K562 (cell line): ENCODE measurements around the gene MVP. TPM values are rescaled to one million over a fixed set of nuclear protein-coding genes. Genes with fewer than 3 reads are reported as not detected.

Source experiments
- ATAC-seq: fragments of 200-7000 bp; cut with Tn5 transposase; 3 replicates; pipeline ENCODE4 v1.9.1; 2020; ENCODE audit warnings: moderate library complexity
- BruUV-seq: library from RNA; stranded (reverse); fragments of 400-500 nt; replicated peaks from 2 replicates; lab custom pipeline; 2021; lab: Mats Ljungman, UMichigan
- CTCF ChIA-PET: fragments of 300-600 bp; formaldehyde crosslinking; extraction: SDS; loops from one replicate; lab custom pipeline; 2021; ENCODE audit warnings: low intra/inter-chr PET ratio; lab: Yijun Ruan, JAX
- POLR2A ChIA-PET: fragments of 300-600, 350-650 bp; sonication (Branson Sonifier 250); formaldehyde crosslinking; extraction: SDS; loops from one replicate; lab custom pipeline; 2021; ENCODE audit warnings: antibody characterized with exemption, inconsistent platforms; lab: Yijun Ruan, JAX
- DNase-seq, 4 experiments: peaks; one replicate each; pipeline versions ENCODE4 v3.0.0 to v3.0.0-alpha.2; 2011 to 2018; ENCODE audit warnings: low spot score in 3 of 4, mixed read lengths in 3 of 4; ENCODE audit errors: extremely low read depth in 1 of 4
- FAIRE-seq: peaks from 2 replicates; lab custom pipeline; 2011; peaks lifted over from hg19 to GRCh38; lab: Jason Lieb, UNC
- H2AFZ ChIP-seq: 2 replicates; pipeline ENCODE4 v1.6.0; 2011; ENCODE audit warnings: low read depth, low read length, control low read depth, inconsistent platforms
- H3K27ac ChIP-seq: fragments of 200-600 bp; 3 replicates; pipeline ENCODE4 v1.8.0; 2011; ENCODE audit warnings: low read depth, mild to moderate bottlenecking, control low read depth, inconsistent platforms, low read length, moderate library complexity, mixed read lengths; ENCODE audit errors: extremely low read depth
- H3K27me3 ChIP-seq, 2 experiments: fragments of 300-600 bp in 1 of 2; 2 replicates in 1 of 2; 3 replicates in 1 of 2; pipeline versions ENCODE4 v1.6.0 to v1.8.0; 2011; ENCODE audit warnings: inconsistent platforms in 2 of 2, low read length in 2 of 2, mild to moderate bottlenecking in 1 of 2, mixed read lengths in 1 of 2, moderate library complexity in 1 of 2; ENCODE audit not compliant: control insufficient read depth in 2 of 2, insufficient read depth in 2 of 2
- H3K36me3 ChIP-seq: fragments of 300-600 bp; 3 replicates; pipeline ENCODE4 v1.8.0; 2011; ENCODE audit warnings: mild to moderate bottlenecking, low read length, inconsistent platforms; ENCODE audit not compliant: control insufficient read depth, insufficient read depth
- H3K4me1 ChIP-seq, 2 experiments: fragments of 200-600 bp in 1 of 2; replicated peaks in 1 of 2; 2 replicates in 1 of 2; 3 replicates in 1 of 2; pipeline versions ENCODE4 v1.5.1 to v1.8.0; 2011; ENCODE audit warnings: inconsistent platforms in 2 of 2, low read length in 2 of 2, mild to moderate bottlenecking in 1 of 2, mixed read lengths in 1 of 2, moderate library complexity in 1 of 2; ENCODE audit not compliant: control insufficient read depth in 2 of 2, insufficient read depth in 2 of 2
- H3K4me2 ChIP-seq: 2 replicates; pipeline ENCODE4 v1.6.1; 2011; ENCODE audit warnings: low read length, control low read depth, inconsistent platforms, mixed read lengths; ENCODE audit not compliant: insufficient read depth
- H3K4me3 ChIP-seq: fragments of 200-600 bp; sonication (generic), shearing (Covaris generic); 2 replicates; pipeline ENCODE4 v1.5.1; 2016; ENCODE audit warnings: control low read depth, inconsistent platforms
- H3K79me2 ChIP-seq: fragments of 200-600 bp; 3 replicates; pipeline ENCODE4 v1.8.0; 2011; ENCODE audit warnings: low read length, inconsistent platforms; ENCODE audit not compliant: control insufficient read depth, insufficient read depth
- H3K9ac ChIP-seq, 2 experiments: 2 replicates each; pipeline versions ENCODE4 v1.6.0 to v1.6.1; 2011; ENCODE audit warnings: low read depth in 2 of 2, low read length in 2 of 2, control low read depth in 1 of 2, inconsistent platforms in 1 of 2, mild to moderate bottlenecking in 1 of 2, mixed read lengths in 1 of 2; ENCODE audit not compliant: insufficient read depth in 1 of 2
- H3K9me1 ChIP-seq: one replicate; pipeline ENCODE4 v1.6.0; 2011; ENCODE audit warnings: inconsistent platforms, mild to moderate bottlenecking, low read length, moderate library complexity; ENCODE audit not compliant: control insufficient read depth, insufficient read depth
- H3K9me3 ChIP-seq: replicated peaks from 2 replicates; pipeline ENCODE4 v1.5.1; 2011; ENCODE audit warnings: low read depth, low read length, inconsistent platforms; ENCODE audit not compliant: control insufficient read depth, insufficient read depth
- H4K20me1 ChIP-seq: replicated peaks from 2 replicates; pipeline ENCODE4 v1.6.1; 2011; ENCODE audit warnings: low read length, inconsistent platforms, mixed read lengths; ENCODE audit not compliant: control insufficient read depth, insufficient read depth
- ATF4 ChIP-seq: fragments of 450-650 bp; formaldehyde crosslinking; IDR thresholded peaks from 2 replicates; pipeline ENCODE4 v1.4.0; 2022; ENCODE audit warnings: mild to moderate bottlenecking, moderate library complexity
- CAMTA2 ChIP-seq: fragments of 250-450 bp; sonication (Bioruptor Pico); conservative IDR thresholded peaks from 2 replicates; pipeline ENCODE4 v1.5.1; 2022
- CSDE1 ChIP-seq, 2 experiments: fragments of 450-650 bp; IDR thresholded peaks; 2 replicates each; pipeline ENCODE4 v1.6.1; 2016; ENCODE audit warnings: mild to moderate bottlenecking in 1 of 2
- NFATC3 ChIP-seq: fragments of 450-650 bp; IDR thresholded peaks from 2 replicates; pipeline ENCODE4 v1.6.1; 2017; ENCODE audit warnings: mild to moderate bottlenecking
- RBBP5 ChIP-seq: fragments of 200-600 bp; sonication (generic); IDR thresholded peaks from 2 replicates; pipeline ENCODE4 v1.6.1; 2012; ENCODE audit warnings: borderline replicate concordance, mild to moderate bottlenecking, low read length, control low read depth, inconsistent platforms; ENCODE audit not compliant: insufficient read depth, poor library complexity, severe bottlenecking
- SPI1 ChIP-seq: IDR thresholded peaks from 2 replicates; pipeline ENCODE4 v1.6.1; 2011; ENCODE audit warnings: low read depth, low read length, control low read depth, borderline replicate concordance
- STAT6 ChIP-seq: sonication (generic); formaldehyde crosslinking; IDR thresholded peaks from 2 replicates; pipeline ENCODE4 v1.8.1; 2023; ENCODE audit warnings: mild to moderate bottlenecking, missing genetic modification reagents
- TAL1 ChIP-seq: fragments of 450-650 bp; IDR thresholded peaks from 2 replicates; pipeline ENCODE4 v1.6.1; 2016; ENCODE audit warnings: mild to moderate bottlenecking
- TRIM28 ChIP-seq: fragments of 450-650 bp; IDR thresholded peaks from 2 replicates; pipeline ENCODE4 v1.6.1; 2017
- ZFP36 ChIP-seq: fragments of 150-350 bp; IDR thresholded peaks from 2 replicates; pipeline ENCODE4 v1.6.1; 2018; ENCODE audit warnings: low read length, low read depth; ENCODE audit not compliant: partially characterized antibody
- ZNF197 ChIP-seq: fragments of 200-800 bp; sonication (Bioruptor generic); IDR thresholded peaks from 2 replicates; pipeline ENCODE4 v1.6.1; 2016; ENCODE audit warnings: low read depth, missing genetic modification characterization, missing compliant biosample characterization
- ZNF589 ChIP-seq: fragments of 200-800 bp; sonication (Bioruptor generic); IDR thresholded peaks from 2 replicates; pipeline ENCODE4 v1.6.1; 2016; ENCODE audit warnings: low read depth, missing genetic modification characterization, missing compliant biosample characterization
- ZNF644 ChIP-seq: fragments of 200-800 bp; sonication (Bioruptor generic); IDR thresholded peaks from 2 replicates; pipeline ENCODE4 v1.6.1; 2016; ENCODE audit warnings: low read depth, missing genetic modification characterization, missing compliant biosample characterization
- WGBS: fragments of 100-300 bp; shearing (Covaris generic); methylation state at CpG from one replicate; pipeline ENCODE4 v1.1.6; 2016; ENCODE audit warnings: low coverage, mixed read lengths; ENCODE audit not compliant: insufficient coverage; ENCODE audit errors: missing lambda C conversion rate; 5-methylcytosine and 5-hydroxymethylcytosine counted together
- in situ Hi-C: fragments of 300-500 bp; cut with MboI; formaldehyde crosslinking; loops from 4 replicates; pipeline ENCODE4 v1.15.0; 2018; ENCODE audit warnings: inconsistent platforms, mixed read lengths
- intact Hi-C: fragments of 100-400 bp; cut with micrococcal nuclease; formaldehyde crosslinking; loops from 2 replicates; pipeline ENCODE4 v1.14.2; 2022
- polyA plus RNA-seq, 8 experiments: library from polyadenylated mRNA; depleted of rRNA in 4 of 8; stranded (reverse) in 5 of 8; unstranded in 3 of 8; fragments of >200 nt; fragmentation: Nextera tagmentation in 2 of 8; fragmentation: Illumina TruSeq in 1 of 8; extraction: Ambion mirVana in 2 of 8; extraction: Trizol in 1 of 8; gene quantifications; 2 replicates each; pipeline versions ENCODE4 v1.2.1 to v1.2.3, GENCODE V29; 2011 to 2014; ENCODE audit warnings: inconsistent platforms in 1 of 8, missing spikeins in 1 of 8
- total RNA-seq, 7 experiments: library from RNA; depleted of rRNA in 6 of 7; stranded (reverse); fragments of >200 nt in 6 of 7; fragmentation: Illumina TruSeq in 2 of 7; extraction: Trizol in 2 of 7; gene quantifications; 2 replicates each; pipeline versions ENCODE4 v1.2.1 to v1.2.3, GENCODE V29; 2011 to 2021; ENCODE audit warnings: low replicate concordance in 1 of 7
- TF ChIP-seq, protein P1 (sequence below): fragments of 450-650 bp; IDR thresholded peaks from 2 replicates; pipeline ENCODE4 v1.6.1; 2016; ENCODE audit warnings: borderline replicate concordance
- TF ChIP-seq, protein P2 (sequence below): sonication (generic); formaldehyde crosslinking; IDR thresholded peaks from 2 replicates; pipeline ENCODE4 v1.8.0; 2022; ENCODE audit warnings: missing genetic modification reagents, mild to moderate bottlenecking, moderate library complexity, borderline replicate concordance

Gene MVP
- total and polyA plus RNA-seq, 9 of the 15 experiments (the other 6 are each of a cell fraction or from before 2014, with no cell fraction given) = 0.39 to 1.9 (median 0.76) TPM; not detected in 2

DNA sequence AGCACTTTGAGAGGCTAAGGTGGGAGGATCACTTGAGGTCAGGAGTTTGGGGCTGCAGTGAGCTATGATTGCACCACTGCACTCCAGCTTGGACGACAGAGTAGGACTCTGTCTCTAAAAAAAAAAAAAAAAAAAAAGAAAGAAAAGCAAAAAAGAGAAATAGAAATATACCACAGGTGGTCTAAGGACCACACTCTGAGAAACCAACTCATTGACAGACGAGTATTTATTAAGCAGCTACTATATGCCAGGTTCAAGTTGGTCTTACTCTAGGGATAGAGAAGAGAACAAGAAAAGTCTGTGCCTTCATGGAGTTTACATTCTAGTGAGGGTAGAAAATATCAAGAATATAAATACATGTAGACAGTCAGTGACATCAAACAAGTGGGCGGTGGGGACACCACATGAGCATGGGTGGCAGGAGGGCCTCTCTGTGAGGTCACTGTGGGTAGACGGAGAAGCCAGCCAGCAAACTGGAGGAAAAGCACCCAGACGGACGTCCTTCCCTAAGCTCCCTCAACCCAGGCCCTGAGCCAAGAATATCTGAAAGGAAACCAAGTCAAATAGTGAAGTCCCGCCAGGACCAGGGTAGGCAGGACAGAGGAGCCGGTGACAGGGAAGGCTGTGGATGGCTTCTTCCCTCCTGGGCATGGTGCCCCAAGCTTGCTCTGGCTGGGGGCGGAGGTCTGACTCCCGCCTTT lies 38.0 kb downstream of the MVP start:
- FAIRE-seq (no peak), ATAC-seq (no peak), DNase-seq (no peak)
- Histone ChIP-seq H3K9ac (no peak overlapping the region), H3K4me1 (peaks cover 4 to 21% of the 10 kb centered on the region in 2 experiments; a peak in 3 of 5 replicates), H3K27me3 (no peaks in the 10 kb centered on the region), H3K36me3 (peaks cover 27% of the 10 kb centered on the region; the same call in 2 of the 3 replicates), H3K4me2 (no peak overlapping the region), H3K4me3 (no peak overlapping the region), H2AFZ (no peak overlapping the region), H3K79me2 (peaks cover 11% of the 10 kb centered on the region; the same call in 2 of the 3 replicates), H3K9me1 (no peaks in the 10 kb centered on the region), H3K9me3 (no peaks in the 10 kb centered on the region), H3K27ac (no peak overlapping the region), H4K20me1 (no peaks in the 10 kb centered on the region)
- in situ Hi-C loops (no loop called here), intact Hi-C loops (no loop called here)
- CTCF ChIA-PET = no interaction called here
- POLR2A ChIA-PET = interaction anchor here (1.1 kb wide), 1 partner anchor 10 kb away, joined by 3 read pairs; no protein-coding TSS in a partner anchor
- BruUV-seq = no TSS peak
- WGBS = 84% methylated on average over 9 of the region's 10 CpGs
- TF ChIP-seq NFATC3 (no peak), TAL1 (no peak), ZFP36 (no peak), RBBP5 (no peak), CSDE1 (IDR thresholded peaks at IDR 0.05) (no peak), TRIM28 (no peak), CAMTA2 (CRISPR knock-in tag) (no peak), SPI1 (no peak), ZNF589 (CRISPR knock-in tag) (no peak), ZNF644 (tag) (no peak), ZNF197 (CRISPR knock-in tag) (no peak), STAT6 (CRISPR knock-in tag) (no peak), ATF4 (CRISPR knock-in tag) (no peak)
- TF ChIP-seq, protein P1, sequence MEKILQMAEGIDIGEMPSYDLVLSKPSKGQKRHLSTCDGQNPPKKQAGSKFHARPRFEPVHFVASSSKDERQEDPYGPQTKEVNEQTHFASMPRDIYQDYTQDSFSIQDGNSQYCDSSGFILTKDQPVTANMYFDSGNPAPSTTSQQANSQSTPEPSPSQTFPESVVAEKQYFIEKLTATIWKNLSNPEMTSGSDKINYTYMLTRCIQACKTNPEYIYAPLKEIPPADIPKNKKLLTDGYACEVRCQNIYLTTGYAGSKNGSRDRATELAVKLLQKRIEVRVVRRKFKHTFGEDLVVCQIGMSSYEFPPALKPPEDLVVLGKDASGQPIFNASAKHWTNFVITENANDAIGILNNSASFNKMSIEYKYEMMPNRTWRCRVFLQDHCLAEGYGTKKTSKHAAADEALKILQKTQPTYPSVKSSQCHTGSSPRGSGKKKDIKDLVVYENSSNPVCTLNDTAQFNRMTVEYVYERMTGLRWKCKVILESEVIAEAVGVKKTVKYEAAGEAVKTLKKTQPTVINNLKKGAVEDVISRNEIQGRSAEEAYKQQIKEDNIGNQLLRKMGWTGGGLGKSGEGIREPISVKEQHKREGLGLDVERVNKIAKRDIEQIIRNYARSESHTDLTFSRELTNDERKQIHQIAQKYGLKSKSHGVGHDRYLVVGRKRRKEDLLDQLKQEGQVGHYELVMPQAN = no peak
- TF ChIP-seq, protein P2, sequence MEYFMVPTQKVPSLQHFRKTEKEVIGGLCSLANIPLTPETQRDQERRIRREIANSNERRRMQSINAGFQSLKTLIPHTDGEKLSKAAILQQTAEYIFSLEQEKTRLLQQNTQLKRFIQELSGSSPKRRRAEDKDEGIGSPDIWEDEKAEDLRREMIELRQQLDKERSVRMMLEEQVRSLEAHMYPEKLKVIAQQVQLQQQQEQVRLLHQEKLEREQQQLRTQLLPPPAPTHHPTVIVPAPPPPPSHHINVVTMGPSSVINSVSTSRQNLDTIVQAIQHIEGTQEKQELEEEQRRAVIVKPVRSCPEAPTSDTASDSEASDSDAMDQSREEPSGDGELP = no peak
